Pericardium fibroblast (primary cell): ENCODE measurements around the gene CFHR1. TPM values are rescaled to one million over a fixed set of nuclear protein-coding genes. Genes with fewer than 3 reads are reported as not detected.

Experiments
- total RNA-seq: library from RNA; depleted of rRNA; stranded (reverse); fragments of >200 nt; gene quantifications from 2 replicates; pipeline ENCODE4 v1.2.3, GENCODE V29; 2015

CFHR1 gene
- total RNA-seq, result 0.12 TPM in 1 of 2 replicates, not detected in the other

GRCh38 chr1:196819531-196819930 is at the start of gene CFHR1:
CFHR1 (plus strand) TSS chr1:196819731; CDS start chr1:196819845, 114 bp downstream.

GRCh38 chr1:196774603-196775002 is 44.9 kb upstream of the CFHR1 start, which contains the start of gene CFHR3:
CFHR3 (plus strand) TSS chr1:196774840; CDS start chr1:196774887, 47 bp downstream.

Other genes with a start within 250 kb of the CFHR1 start
- gene KCNT2, start 211.3 kb upstream of the CFHR1 start, total RNA-seq, result 5.2 and 8.2 TPM in 2 replicates
- 112 and 312 TPM in 2 replicates for gene CFH, start 167.7 kb upstream of the CFHR1 start, total RNA-seq
- not detected in 2 replicates for gene CFHR3, start 44.9 kb upstream of the CFHR1 start, total RNA-seq
- gene CFHR4, start 68.3 kb downstream of the CFHR1 start, total RNA-seq, result not detected in 2 replicates
- gene CFHR2, start 124.0 kb downstream of the CFHR1 start, total RNA-seq, result not detected in 2 replicates
- gene CFHR5, start 157.8 kb downstream of the CFHR1 start, total RNA-seq, result not detected in 2 replicates
- not detected in 2 replicates for gene F13B, start 247.5 kb downstream of the CFHR1 start, total RNA-seq